GM21526 (cell line): ENCODE results near the gene WRAP53.
A peak's percentile ranks its signal among the peaks of the same experiment; 100 is the strongest.
"Not testable (repeated sequence)": the region's sequence is repeated elsewhere in the genome, so short reads cannot be mapped to it uniquely, and the experiment has no call there.

Source experiments
- ATAC-seq: cut with Tn5 transposase; IDR thresholded peaks from one replicate; pipeline ENCODE4 v1.9.1; 2021; ENCODE audit warnings: moderate library complexity; ENCODE audit not compliant: unreplicated experiment, low FRiP score

The WRAP53 gene

DNA sequence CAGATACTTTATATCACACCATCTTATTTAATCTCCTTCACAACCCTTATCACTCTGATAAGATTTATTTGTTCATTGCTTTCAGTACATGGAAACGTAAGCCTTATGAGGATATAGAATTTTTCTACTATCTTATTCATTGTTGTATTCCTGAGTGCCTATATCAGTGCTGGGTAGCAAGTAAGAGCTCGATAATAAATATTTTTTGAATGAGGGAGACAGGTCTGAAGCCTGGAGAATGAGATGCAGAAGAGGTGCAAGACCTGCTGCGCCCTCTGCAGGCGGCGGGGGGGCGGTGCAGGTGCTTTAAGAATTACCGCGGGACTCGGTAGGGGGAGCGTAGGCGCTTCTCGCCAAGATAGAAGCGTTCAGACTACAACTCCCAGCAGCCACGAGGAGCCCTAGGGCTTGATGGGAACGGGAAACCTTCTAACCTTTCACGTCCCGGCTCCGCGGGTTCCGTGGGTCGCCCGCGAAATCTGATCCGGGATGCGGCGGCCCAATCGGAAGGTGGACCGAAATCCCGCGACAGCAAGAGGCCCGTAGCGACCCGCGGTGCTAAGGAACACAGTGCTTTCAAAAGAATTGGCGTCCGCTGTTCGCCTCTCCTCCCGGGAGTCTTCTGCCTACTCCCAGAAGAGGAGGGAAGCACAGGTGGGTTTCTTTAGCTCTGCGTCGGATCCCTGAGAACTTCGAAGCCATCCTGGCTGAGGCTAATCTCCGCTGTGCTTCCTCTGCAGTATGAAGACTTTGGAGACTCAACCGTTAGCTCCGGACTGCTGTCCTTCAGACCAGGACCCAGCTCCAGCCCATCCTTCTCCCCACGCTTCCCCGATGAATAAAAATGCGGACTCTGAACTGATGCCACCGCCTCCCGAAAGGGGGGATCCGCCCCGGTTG, at the start of gene WRAP53:
WRAP53 (plus strand) TSS at position 570 of the 900 bp plus-strand sequence; CDS start at position 742, 172 bp downstream.
- ATAC-seq = peak; percentile 57

DNA sequence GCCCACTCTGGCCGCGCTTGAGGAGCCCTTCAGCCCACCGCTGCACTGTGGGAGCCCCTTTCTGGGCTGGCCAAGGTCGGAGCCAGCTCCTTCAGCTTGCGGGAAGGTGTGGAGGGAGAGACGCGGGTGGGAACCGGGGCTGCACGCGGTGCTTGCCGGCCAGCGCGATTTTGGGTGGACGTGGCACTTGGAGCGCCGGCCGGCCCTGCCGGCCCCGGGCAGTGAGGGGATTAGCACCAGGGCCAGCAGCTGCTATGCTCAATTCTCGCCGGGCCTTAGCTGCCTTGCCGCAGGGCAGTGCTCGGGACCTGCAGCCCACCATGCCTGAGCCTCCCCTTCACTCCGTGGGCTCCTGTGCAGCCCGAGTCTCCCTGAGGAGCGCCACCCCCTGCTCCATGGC, 47.5 kb upstream of the WRAP53 start:
- no peak for ATAC-seq

DNA sequence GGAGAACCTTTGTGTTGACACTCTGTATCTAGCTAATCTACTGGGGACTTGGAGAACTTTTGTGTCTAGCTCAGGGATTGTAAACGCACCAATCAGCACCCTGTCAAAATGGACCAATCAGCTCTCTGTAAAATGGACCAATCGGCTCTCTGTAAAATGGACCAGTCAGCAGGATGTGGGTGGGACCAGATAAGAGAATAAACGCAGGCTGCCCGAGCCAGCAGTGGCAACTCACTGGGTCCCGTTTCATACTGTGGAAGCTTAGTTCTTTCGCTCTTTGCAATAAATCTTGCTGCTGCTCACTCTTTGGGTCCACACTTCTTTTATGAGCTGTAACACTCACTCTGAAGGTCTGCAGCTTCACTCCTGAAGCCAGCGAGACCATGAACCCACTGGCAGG, 46.6 kb upstream of the WRAP53 start:
- ATAC-seq = not testable (repeated sequence)

DNA sequence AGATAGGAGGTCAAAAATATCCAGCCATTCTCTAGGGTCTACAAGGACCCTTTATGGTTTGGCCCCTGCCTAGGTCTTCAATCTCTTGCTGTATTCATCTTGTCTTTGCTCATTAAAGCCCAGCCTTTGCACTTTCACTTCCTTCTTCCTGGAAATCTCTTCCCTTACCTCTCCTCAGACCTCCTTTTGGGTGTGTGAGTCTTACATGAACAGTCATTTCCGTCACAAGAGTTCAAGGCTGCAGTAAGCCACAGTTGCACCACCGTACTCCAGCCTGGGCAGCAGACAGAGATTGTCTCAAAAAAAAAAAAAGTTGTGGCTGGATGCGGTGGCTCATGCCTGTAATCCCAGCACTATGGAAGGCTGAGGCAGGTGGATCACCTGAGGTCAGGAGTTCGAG, 43.5 kb upstream of the WRAP53 start:
- ATAC-seq = no peak

DNA sequence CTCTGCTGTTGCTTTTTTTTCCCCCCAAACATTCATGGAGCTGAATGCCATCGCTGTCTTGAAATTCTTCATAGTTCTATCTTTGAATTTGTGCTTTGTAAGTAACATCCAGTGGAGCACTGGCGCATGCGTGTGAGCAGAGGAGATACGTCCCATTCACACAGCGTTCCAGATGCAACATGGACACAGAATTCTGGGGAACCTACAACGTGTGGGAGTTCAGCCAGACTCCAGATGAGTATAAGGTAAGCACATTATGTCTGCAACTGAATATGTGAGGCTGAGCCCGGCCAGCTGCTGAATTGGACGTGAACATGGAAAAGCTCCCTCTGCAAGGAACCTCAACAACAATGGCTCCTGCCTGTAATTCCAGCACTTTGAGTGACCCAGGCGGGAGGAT, 41.8 kb upstream of the WRAP53 start:
- ATAC-seq = no peak

DNA sequence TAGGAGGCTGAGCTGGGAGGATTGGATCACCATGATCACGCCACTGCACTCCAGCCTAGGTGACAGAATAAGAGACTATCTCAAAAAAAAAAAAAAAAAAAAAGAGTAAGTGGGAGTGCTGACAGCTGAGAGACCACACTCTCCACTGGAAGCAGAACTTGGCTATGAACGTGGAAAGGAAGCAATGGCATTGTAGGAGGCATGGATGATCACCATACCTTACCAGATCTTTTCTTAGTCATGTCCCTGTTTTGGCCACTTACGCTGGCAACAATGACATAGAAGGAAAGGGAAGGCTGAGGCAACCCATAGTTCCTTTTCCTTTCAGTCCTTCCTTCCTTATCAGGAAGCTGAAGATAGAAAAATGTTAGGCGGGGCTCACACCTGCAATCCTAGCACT, 41.3 kb upstream of the WRAP53 start:
- no peak for ATAC-seq

DNA sequence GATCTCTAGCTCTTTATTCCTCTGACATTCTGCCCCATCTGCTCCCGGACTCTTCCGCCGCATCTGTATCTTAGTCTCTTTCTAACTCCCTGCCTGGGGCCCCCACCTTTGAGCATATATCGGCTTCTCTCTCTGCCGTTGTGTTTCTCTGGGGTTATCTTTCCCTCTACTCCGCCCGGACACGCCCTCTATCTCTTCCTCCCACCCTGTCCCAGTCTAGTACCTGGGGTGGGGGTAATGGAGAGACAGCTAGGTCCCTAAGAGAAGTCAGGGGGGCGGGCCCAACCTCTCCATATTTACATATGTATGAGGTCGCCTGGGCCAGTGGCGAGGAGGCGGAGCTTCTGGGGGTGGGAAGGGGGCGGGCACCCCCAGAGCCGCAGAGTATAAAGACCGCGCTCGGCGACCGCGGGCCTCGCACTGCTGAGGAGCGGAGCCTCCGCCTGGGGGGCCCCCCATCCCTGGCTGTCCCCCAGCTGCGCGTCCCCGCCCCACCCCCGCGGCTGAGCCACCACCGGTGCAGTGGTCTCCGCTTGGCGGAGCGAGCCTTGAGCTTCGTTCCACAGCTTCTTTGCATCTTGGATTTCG, 37.7 kb upstream of the WRAP53 start, which contains the start of gene ATP1B2:
ATP1B2 (plus strand) TSS at position 418 of the 588 bp plus-strand sequence. CDS start 593 bp downstream, outside the sequence.
- ATAC-seq = no peak

DNA sequence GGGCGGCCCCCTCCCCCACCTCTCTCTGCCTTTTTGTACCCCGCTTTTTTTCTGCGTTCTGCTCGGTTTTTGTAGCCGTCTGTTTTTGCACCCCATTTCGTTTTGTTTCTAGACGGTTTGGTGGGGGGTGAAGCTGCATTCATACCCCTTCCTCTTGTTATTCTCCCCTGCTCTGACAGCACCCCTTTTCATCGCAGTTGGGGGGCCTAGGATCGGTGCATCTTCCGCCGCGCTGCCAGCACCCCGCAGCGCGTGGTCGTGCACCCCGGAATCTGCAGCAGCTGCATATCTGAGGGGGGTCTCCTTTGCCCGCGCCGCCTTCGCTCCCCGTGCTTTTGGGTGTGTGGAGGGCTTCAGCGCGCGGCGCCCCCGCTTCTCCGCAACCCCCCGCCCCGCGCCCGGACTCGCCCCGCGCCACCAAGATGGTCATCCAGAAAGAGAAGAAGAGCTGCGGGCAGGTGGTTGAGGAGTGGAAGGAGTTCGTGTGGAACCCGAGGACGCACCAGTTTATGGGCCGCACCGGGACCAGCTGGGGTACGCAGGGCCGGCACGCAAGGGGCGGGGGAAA, 37.1 kb upstream of the WRAP53 start:
- ATAC-seq = no peak

DNA sequence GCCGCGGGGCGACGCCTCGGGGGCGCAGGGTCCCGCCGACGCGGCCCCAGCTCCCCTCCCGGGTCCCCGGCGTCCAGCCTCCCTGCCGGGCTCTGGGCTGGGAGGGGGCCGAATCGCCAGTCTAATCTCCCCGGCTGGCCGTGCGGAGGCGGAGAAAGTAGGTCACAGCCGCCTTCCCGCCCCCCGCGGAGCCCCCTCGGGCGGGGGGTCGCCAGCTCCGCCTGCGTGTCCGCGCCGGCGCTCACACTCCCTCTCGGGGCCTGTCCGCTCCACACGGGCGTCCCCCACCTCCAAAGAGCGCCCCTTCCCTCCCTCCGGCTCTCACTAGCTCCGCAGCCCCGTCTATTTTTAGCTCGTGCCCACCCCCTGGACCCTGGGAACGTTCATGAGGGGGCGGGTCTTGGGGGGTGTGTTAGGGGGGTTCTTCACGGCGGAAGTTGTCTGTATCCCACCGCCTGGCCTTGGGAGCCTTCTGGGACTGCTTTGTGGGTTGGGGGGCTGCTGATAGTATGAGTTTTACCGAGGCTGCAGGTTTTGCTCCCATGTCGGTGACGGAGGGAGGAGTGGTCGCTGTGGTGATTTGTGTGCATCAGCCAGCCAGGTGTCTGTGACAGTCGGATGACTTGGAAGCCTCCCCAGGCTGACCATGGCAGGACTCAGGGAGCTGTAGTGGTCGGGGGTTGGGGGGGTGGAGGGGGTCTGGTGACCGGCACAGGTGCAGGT, 36.5 kb upstream of the WRAP53 start:
- no peak for ATAC-seq

DNA sequence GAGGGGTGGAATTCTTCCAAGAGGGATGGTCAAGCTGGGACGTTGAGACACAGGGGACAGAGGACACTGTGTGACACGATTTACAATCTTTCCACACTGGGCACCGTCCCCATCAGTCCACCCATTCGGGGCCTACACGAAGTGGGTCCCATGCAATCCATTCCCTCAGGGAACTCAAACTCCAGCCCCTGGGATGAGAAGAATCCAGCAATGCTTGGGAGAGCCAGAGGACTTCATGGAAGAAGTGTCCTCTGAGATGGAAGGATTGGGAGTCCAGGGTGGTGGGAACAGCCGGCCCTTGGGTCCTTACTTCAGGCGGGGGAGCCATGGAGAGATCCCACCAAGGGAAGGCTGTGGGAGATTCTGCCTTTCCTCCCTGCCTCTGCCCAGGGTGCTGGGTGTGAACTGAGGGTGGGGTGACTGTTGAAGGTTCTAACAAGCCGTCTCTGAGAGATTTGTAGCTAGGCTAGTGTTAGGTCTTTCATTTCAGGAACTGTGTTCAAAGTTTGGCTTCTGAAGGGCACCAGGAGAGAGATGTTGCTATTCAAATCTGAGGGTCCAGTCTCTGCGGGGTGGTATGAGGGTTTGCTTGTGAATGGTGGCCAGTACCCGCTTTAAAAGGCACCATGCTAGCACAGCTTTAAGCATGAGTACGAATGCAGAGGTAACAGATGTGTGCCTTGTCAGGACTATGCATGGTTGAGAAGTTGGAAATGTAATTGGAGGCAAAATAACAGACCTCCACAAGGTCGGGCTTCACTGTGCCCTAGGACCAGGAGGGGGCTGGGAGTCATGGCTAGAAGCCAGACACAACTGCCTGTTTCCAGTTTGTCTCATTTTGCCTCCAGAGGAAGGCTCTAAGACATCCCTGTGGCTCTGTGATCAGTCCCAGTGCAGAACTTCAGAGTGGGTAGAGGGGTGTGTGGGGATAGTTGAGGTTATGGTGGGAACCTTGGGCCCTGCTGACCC, 35.6 kb upstream of the WRAP53 start:
- no peak for ATAC-seq

DNA sequence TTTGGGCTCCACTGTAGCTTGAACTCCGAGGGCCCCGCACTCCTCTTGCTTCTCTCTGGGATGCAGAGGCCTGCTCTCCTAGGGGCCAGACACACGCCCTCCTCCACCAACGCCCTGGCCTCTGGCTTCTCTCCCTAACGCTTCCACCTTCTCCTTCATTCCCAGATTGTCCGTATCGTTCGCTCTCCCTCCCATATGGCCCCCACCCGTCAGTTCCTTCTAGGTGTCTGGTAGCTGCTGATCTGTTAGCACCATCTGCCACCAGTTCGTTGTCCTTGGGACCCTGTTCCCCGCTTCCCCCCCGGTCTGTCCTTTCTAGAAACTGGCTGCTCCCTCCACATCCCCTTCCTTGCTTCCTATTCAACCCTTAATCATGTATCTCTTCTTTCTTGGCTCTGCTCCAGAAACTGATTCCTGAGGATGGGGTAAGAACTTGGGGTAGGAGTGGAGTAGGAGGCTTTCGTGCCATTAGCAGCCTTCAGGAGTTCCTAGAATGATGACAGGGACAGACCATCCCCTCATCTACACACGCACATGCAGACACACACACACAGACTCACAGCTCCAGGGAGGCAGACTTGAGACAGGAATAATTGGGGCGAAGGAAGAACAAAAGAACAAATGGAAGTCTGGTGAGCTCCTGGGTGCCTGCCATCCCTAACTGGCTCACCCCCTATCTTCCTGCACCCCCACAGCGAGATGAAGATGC, 33.3 kb upstream of the WRAP53 start:
- ATAC-seq = no peak

DNA sequence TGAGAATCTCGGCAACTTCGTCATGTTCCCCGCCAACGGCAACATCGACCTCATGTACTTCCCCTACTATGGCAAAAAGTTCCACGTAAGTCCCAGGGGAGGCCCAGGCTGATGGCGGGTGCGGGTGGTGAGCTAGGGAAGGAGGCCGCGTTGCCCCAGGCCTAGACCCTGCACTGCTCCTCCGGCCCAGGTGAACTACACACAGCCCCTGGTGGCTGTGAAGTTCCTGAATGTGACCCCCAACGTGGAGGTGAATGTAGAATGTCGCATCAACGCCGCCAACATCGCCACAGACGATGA, 32.8 kb upstream of the WRAP53 start:
- no peak for ATAC-seq

DNA sequence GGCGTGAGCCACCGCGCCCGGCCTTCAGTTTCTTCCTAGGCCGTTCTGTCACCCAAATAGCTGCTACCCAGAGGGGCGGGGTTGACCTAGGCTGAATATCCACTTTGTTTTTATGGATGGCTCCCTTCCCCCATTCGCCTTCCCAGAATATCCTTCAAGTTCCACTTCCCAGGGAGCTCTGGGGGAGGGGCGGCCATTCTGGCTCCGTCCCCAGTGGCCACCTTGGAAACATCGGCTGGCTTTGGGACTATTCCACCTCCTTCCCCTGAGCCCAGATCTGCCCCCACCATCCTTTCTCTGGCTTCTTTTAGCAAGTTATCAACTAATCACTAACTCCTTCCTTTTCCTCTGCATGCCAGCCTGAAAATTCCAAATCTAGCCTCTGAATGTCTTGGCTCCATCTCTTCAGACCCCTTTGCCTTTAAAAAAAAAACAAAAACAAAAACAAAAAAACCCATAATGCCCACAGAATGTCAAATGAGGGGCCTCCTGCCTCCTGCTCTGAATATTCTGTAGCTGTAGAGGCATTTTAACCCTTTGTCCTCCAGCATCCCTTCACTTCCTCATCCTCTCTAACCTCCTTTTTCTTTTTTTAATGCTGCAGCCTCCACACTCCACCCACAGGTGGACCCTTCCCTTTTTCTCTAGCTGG, 31.2 kb upstream of the WRAP53 start:
- ATAC-seq = no peak

DNA sequence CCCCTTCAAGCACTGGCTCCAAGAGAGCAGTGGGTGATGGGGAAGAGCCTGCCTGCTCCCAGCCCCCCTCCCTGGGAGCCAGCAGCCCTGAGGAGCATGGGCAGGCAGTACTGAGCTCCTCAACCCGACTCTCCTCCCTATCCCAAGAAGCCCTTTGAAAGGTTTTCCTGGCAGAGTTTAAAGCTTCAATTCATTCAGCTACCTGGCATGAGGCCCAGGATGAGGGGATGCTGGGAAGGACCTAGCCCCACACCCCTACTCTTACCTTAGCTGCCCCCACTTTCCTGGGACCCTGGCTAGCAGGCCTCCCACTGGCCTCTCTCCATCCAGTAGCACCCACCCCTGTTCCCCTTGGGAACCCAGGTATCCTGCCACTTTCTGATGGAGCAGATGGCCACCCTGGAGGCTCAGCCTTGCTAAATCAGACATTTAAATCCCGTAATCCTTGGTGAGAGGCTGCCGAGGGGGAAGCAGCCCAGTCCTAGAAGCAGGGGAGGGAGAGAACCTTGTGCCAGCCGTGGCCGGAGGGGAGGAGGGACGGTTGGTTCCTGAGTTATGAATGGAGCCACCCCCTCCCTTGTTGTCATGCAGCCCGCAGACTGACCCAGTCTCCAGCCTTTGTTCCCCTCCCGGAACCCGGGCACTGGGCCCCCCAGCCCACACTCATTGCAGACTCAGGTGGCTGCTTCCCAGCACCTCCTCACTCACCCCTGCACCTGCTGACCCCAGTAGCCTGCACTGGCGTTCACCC, 20.4 kb upstream of the WRAP53 start:
- ATAC-seq = no peak

DNA sequence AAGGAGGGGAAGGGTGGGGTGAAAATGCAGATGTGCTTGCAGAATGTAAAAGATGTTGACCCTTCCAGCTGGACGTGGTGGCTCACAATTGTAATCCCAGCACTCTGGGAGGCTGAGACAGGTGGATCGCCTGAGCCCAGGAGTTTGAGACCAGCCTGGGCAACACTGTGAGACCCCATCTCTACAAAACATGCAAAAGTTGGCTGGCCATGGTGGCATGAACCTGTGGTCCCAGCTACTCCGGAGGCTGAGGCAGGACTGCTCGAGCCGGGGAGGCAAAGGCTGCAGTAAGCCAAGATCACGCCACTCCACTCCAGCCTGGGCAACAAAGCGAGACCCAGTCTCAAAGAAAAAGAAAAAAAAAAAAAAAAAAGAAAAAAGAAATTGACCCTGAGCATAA, 19.8 kb upstream of the WRAP53 start:
- no peak for ATAC-seq

DNA sequence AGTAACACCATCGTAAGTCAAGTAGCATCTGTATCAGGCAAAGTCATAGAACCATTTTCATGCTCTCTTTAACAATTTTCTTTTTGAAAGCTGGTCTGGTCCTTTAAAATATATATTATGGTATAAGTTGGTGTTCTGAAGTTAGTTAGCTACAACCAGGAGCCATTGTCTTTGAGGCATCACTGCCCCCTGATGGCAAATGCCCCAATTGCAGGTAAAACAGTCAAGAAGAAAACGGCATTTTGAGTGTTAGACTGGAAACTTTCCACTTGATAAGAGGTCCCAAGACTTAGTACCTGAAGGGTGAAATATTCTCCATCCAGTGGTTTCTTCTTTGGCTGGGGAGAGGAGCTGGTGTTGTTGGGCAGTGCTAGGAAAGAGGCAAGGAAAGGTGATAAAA, 15.0 kb upstream of the WRAP53 start:
- no peak for ATAC-seq

DNA sequence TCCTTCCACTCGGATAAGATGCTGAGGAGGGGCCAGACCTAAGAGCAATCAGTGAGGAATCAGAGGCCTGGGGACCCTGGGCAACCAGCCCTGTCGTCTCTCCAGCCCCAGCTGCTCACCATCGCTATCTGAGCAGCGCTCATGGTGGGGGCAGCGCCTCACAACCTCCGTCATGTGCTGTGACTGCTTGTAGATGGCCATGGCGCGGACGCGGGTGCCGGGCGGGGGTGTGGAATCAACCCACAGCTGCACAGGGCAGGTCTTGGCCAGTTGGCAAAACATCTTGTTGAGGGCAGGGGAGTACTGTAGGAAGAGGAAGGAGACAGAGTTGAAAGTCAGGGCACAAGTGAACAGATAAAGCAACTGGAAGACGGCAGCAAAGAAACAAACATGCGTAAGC, 13.3 kb upstream of the WRAP53 start:
- no peak for ATAC-seq

DNA sequence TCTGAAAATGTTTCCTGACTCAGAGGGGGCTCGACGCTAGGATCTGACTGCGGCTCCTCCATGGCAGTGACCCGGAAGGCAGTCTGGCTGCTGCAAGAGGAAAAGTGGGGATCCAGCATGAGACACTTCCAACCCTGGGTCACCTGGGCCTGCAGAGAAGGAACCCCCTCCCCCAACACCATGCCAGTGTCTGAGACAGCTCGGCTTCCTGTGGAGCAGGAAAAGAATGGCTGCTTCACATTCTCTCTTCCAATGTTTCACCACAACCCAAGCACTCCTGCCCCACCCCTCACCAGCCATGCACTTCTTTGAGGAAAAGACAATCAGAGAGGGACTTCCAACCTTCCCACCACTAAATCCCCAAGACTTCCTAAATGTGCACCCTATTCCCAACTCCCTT, 11.7 kb upstream of the WRAP53 start:
- no peak for ATAC-seq
